ENCODE measurements around the gene PDZRN3. TPM values are rescaled to one million over a fixed set of nuclear protein-coding genes. Genes with fewer than 3 reads are reported as not detected.

Gene PDZRN3
- total RNA-seq, 6 donors from 2014 or later = 7.0 to 50.3 (median 18.4) TPM

GRCh38 chr3:73610493-73610892 is 14.2 kb downstream of the PDZRN3 start:
- H3K9me3 ChIP-seq = no peaks in the 10 kb centered on the region
- DNase-seq (no peak), ATAC-seq (ENCODE audit: low FRiP score in 2 of 2) (no peak)
- H3K4me1 ChIP-seq = no peaks in the 10 kb centered on the region
- TF ChIP-seq POLR2AphosphoS5 (IDR thresholded peaks at IDR 0.05) = no peak
- TF ChIP-seq POLR2A (IDR thresholded peaks at IDR 0.05) = no peak
- TF ChIP-seq CTCF (IDR thresholded peaks at IDR 0.05) = no peak
- no peak for TF ChIP-seq EP300 (IDR thresholded peaks at IDR 0.05)
- no peak overlapping the region for H3K4me3 ChIP-seq
- no peaks in the 10 kb centered on the region for H3K27me3 ChIP-seq
- H3K27ac ChIP-seq = no peak overlapping the region
- H3K36me3 ChIP-seq = no peaks in the 10 kb centered on the region
- WGBS, 2 donors = 68 to 85% methylated on average over 1 of the region's 1 CpG

- TF ChIP-seq CTCF (IDR thresholded peaks at IDR 0.05) = no peak
- TF ChIP-seq POLR2AphosphoS5 (IDR thresholded peaks at IDR 0.05) = no peak
- no peak for TF ChIP-seq POLR2A (IDR thresholded peaks at IDR 0.05)
- no peak for TF ChIP-seq EP300 (IDR thresholded peaks at IDR 0.05)
- Histone ChIP-seq H3K27ac (no peak overlapping the region), H3K4me1 (no peaks in the 10 kb centered on the region), H3K27me3 (no peaks in the 10 kb centered on the region), H3K36me3 (no peaks in the 10 kb centered on the region), H3K9me3 (no peaks in the 10 kb centered on the region), H3K4me3 (no peak overlapping the region)
- WGBS, 2 donors = 78 to 95% methylated on average over 2 of the region's 2 CpGs
- ATAC-seq (ENCODE audit: low FRiP score in 2 of 2) (no peak), DNase-seq (no peak)
Observed at GRCh38 chr3:73609655-73610054, 15.1 kb downstream of the PDZRN3 start.

- no peak overlapping the region for H3K27ac ChIP-seq
- no peak for ATAC-seq (ENCODE audit: low FRiP score in 2 of 2)
- TF ChIP-seq POLR2AphosphoS5 (IDR thresholded peaks at IDR 0.05) (no peak), POLR2A (IDR thresholded peaks at IDR 0.05) (no peak), EP300 (IDR thresholded peaks at IDR 0.05) (no peak), CTCF (IDR thresholded peaks at IDR 0.05) (no peak)
- H3K4me1 ChIP-seq = no peaks in the 10 kb centered on the region
- no peak for DNase-seq
- no peaks in the 10 kb centered on the region for H3K27me3 ChIP-seq
- no peak overlapping the region for H3K4me3 ChIP-seq
- no peaks in the 10 kb centered on the region for H3K36me3 ChIP-seq
- 75 to 81% methylated on average over 5 of the region's 5 CpGs for WGBS, 2 donors
- no peaks in the 10 kb centered on the region for H3K9me3 ChIP-seq
Observed at GRCh38 chr3:73609315-73609641, 15.5 kb downstream of the PDZRN3 start.

GRCh38 chr3:73608456-73609314 is 16.1 kb downstream of the PDZRN3 start:
- no peaks in the 10 kb centered on the region for H3K4me1 ChIP-seq
- TF ChIP-seq POLR2AphosphoS5 (IDR thresholded peaks at IDR 0.05) (no peak), POLR2A (IDR thresholded peaks at IDR 0.05) (no peak), EP300 (IDR thresholded peaks at IDR 0.05) (no peak), CTCF (IDR thresholded peaks at IDR 0.05) (no peak)
- no peaks in the 10 kb centered on the region for H3K27me3 ChIP-seq
- WGBS, 2 donors = 75 to 83% methylated on average over 12 of the region's 12 CpGs
- no peak overlapping the region for H3K4me3 ChIP-seq
- H3K9me3 ChIP-seq = no peaks in the 10 kb centered on the region
- no peak overlapping the region for H3K27ac ChIP-seq
- no peak for DNase-seq
- no peaks in the 10 kb centered on the region for H3K36me3 ChIP-seq
- no peak for ATAC-seq (ENCODE audit: low FRiP score in 2 of 2)

GRCh38 chr3:73605861-73606260 is 18.9 kb downstream of the PDZRN3 start:
- ATAC-seq (ENCODE audit: low FRiP score in 2 of 2) = no peak

More at GRCh38 chr3:73605861-73606260, 18.9 kb downstream of the PDZRN3 start:
- no peak for DNase-seq
- H3K36me3 ChIP-seq = no peaks in the 10 kb centered on the region
- TF ChIP-seq POLR2A (IDR thresholded peaks at IDR 0.05) = no peak
- TF ChIP-seq CTCF (IDR thresholded peaks at IDR 0.05) = no peak
- TF ChIP-seq POLR2AphosphoS5 (IDR thresholded peaks at IDR 0.05) = no peak
- no peak for TF ChIP-seq EP300 (IDR thresholded peaks at IDR 0.05)
- no peak overlapping the region for H3K27ac ChIP-seq
- H3K4me1 ChIP-seq = no peaks in the 10 kb centered on the region
- H3K4me3 ChIP-seq = no peak overlapping the region
- no peaks in the 10 kb centered on the region for H3K9me3 ChIP-seq
- no peaks in the 10 kb centered on the region for H3K27me3 ChIP-seq
